GM18867 (cell line): ENCODE measurements around the gene HNRNPAB.

Experiments
- ATAC-seq: cut with Tn5 transposase; IDR thresholded peaks from one replicate; pipeline ENCODE4 v1.9.1; 2021; ENCODE audit warnings: mild to moderate bottlenecking, moderate library complexity; ENCODE audit not compliant: unreplicated experiment

The HNRNPAB gene

GRCh38 chr5:178204182-178204934 lies at the start of gene HNRNPAB:
Gene HNRNPAB (plus strand): TSS chr5:178204533. CDS start chr5:178204838, 305 bp downstream.
- peak; percentile 83 for ATAC-seq

DNA sequence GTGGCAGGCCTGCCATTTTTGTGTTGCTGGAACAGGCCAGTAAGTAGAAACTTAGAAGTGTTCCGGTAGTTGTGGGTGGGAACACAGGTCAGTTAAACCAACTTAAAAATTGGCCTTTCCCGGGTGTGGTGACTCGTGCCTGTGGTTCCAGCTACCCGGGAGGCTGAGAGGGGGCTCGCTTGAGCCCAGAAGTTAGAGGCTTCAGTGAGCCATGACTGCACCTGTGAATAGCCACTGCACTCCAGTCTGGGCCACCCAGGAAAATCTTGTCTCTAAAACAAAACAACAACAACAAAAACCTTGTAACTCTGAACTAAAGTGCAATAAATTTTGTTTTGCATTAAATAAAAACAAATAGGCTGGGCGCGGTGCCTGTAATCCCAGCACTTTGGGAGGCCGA lies 49.3 kb upstream of the HNRNPAB start:
- no peak for ATAC-seq

DNA sequence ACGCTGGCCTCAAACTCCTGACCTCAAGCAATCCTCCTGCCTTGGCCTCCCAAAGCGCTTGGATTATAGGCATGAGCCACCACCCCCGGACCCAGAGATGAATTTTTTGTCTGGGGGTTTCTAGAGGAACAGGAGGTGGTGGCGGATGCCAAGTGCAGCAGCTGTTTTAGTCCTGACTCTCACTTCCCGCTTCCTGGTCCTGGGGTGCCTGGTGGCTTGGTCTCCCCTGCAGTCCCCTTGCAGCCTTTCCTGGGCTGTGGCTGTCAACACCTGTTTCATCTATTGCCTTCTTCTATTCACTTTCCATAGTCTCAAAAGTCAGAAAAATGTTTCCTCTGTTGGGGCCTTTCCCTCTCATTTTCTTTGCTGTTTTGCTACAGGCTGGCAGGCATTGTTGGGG lies 44.2 kb upstream of the HNRNPAB start:
- no peak for ATAC-seq

DNA sequence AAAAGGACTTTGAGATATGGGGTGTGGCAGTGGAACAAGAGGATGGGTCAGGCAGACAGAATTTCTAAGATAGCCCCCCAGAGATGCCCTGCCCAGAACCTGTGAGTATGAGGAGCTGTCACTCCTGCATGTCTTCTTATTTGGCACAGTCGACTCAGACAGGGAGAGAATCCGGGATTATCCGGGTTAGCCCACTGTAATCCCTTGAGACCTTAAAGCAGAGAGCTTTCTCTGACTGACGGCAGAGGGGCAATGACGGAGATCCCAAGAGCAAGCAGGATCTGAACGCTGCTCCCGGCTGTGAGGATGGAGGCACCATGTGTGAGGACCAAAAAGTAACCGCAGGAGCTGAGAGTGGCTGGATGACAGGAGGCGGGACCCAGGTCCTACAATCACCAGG lies 41.9 kb upstream of the HNRNPAB start:
- no peak for ATAC-seq

DNA sequence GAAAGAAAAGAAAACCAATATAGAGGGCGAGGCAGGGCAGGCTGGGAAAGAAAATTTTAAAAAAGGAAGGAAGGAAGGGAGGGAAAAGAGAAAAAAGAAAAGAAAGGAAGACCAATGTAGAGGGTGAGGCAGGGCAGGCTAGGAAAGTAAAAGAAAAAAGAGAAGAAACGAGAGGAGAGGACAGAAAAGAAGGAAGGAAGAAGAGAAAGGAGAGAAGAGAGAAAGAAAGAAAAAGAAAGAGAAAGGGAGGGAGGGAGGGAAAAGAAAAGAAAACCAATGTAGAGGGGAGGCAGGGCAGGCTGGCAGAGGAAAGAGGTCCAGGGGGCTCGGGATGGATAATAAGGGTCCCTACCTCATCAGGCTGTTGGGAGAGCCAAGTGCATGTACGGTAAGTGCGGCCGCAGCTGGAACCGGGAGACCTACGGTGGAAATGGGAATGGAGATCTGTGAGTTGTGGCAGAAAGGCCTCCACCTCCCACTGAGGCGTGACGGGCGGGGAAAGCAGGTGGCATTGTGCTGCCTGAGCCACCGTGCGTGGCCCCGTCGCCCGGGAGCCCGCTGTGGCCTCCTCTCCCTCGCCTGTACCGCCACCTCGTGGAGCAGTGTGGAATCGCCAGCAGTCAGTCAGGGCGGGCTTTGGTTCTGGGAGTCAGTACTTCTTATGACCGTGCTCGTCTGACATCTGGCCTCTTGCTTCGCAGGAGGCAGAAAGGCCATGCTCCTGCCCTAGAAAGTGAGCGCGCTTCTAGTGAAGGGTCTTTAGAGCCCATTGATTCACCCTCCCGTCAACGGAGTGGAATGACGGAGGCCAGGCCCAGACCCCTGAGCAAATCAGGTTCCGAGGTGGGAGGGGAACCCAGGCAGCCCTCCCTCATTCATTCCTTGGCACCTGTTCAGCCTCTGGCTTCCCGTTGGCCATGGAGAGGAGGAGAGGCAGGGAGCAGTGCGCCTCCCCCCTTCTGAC lies 40.3 kb upstream of the HNRNPAB start:
- peak; percentile 90 for ATAC-seq

GRCh38 chr5:178165581-178165980 lies 38.8 kb upstream of the HNRNPAB start:
- ATAC-seq = no peak

- no peak for ATAC-seq
Measured at GRCh38 chr5:178170455-178170854, 33.9 kb upstream of the HNRNPAB start.

- no peak for ATAC-seq
Measured at GRCh38 chr5:178174456-178174855, 29.9 kb upstream of the HNRNPAB start.

- no peak for ATAC-seq
Measured at GRCh38 chr5:178176791-178177190, 27.5 kb upstream of the HNRNPAB start.

GRCh38 chr5:178177569-178177968 lies 26.8 kb upstream of the HNRNPAB start:
- ATAC-seq = no peak

- no peak for ATAC-seq
Measured at GRCh38 chr5:178180141-178180863, 24.0 kb upstream of the HNRNPAB start.

GRCh38 chr5:178182158-178182876 lies 22.0 kb upstream of the HNRNPAB start:
- ATAC-seq = no peak

GRCh38 chr5:178186427-178186826 lies 17.9 kb upstream of the HNRNPAB start:
- ATAC-seq = no peak

GRCh38 chr5:178187014-178187413 lies 17.3 kb upstream of the HNRNPAB start, which contains the start of gene GMCL2:
Gene GMCL2 (minus strand): TSS chr5:178187371. CDS start chr5:178187299, 72 bp downstream.
- no peak for ATAC-seq

GRCh38 chr5:178189433-178189832 lies 14.9 kb upstream of the HNRNPAB start:
- ATAC-seq = no peak

DNA sequence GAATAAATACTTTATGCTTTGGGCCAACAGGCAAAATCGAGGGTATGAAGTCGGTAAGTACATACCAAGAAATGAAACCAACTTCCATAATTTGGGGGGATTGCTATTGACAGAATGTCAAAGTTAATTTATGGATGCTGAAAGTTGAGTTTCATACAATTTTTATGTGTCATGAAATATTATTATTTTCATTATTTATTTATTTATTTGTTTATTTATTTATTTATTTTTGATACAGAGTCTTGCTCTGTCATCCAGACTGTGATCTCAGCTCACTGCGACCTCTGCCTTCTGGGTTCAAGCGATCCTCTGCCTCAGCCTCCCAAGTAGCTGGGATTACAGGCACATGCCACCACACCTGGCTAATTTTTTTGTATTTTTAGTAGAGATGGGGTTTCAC lies 12.7 kb upstream of the HNRNPAB start:
- ATAC-seq = no peak

DNA sequence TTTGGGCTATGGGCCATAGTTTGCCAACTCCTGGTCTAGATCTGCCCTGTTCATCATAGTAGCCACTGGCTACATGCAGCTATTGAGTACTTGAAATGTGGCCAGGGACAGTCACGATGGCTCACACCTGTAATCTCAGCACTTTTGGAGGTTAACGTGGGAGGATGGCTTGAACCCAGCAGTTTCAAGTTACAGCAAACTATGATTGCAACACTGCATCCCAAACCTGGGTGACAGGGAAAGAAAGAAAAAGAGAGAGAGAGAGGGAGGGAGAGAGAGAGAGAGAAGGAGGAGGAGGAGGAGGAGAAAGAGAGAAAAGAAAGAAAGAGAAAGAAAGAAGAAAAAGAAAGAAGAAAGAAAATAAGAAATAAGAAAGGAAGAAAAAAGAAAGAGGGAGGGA lies 12.1 kb upstream of the HNRNPAB start:
- ATAC-seq = no peak

- no peak for ATAC-seq
Measured at GRCh38 chr5:178192787-178193186, 11.5 kb upstream of the HNRNPAB start.

GRCh38 chr5:178193251-178193809 lies 11.0 kb upstream of the HNRNPAB start:
- no peak for ATAC-seq

DNA sequence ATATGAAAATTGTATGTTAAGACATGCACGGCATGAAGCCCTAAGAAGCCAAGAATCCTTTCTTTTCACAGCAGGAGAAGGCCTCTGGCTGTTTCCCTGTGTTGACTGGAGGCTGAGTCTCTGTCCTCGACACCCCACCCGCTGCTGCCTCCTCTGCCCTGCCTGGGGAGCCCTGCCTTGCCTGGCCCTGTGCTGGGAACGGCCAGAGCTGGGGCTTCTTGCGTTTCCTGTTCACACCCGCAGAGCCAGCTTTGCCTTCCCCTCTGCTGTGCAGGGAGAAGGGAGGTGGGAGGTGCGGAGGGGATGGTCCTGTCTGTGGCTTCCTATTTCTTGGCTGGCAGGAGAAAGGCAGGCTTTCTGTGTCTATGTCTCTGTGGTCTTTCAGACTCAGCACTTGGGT lies 10.3 kb upstream of the HNRNPAB start:
- ATAC-seq = no peak
